GM10248 (cell line): ENCODE results near the gene HNRNPD.
"Not testable (repeated sequence)": the region's sequence is repeated elsewhere in the genome, so short reads cannot be mapped to it uniquely, and the experiment has no call there.

ENCODE experiments used
- CTCF ChIA-PET: fragments of 300-600 bp; sonication (Branson Sonifier 250); formaldehyde crosslinking; extraction: SDS; loops from one replicate; lab custom pipeline; 2021; ENCODE audit warnings: antibody characterized with exemption; lab: Yijun Ruan, JAX
- POLR2A ChIA-PET: fragments of 350-650 bp; sonication (Branson Sonifier 250); formaldehyde crosslinking; extraction: SDS; loops from one replicate; lab custom pipeline; 2020; ENCODE audit warnings: antibody characterized with exemption; lab: Yijun Ruan, JAX
- DNase-seq: peaks from one replicate; pipeline ENCODE4 v3.0.0; 2012; ENCODE audit errors: extremely low spot score
- TF ChIP-seq, protein P1 (sequence below): IDR thresholded peaks from 2 replicates; pipeline ENCODE4 v1.5.1; 2012; ENCODE audit warnings: mild to moderate bottlenecking, low read depth; ENCODE audit errors: extremely low read depth, missing control alignments, control extremely low read depth

Gene HNRNPD

DNA sequence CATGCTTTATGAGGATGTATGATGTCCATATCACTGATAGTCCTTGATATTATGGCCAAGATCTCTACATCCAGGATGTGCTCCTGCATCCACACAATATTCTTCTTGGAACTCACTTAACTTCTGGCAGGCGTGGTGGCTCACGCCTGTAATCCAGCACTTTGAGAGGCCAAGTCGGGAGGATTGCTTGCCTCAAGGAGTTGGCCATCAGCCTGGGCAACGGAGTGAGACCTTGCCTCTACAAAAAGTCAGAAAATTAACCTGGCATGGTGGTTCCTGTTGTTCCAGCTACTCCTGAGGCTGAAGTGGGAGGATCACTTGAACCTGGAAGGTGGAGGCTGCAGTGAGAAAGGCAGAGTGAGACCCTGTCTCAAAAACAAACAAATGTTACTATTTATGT, 2.3 kb upstream of the HNRNPD start:
- POLR2A ChIA-PET = interaction anchor here (2.3 kb wide), 1 partner anchor 53 kb away, joined by 10 read pairs; no protein-coding TSS in a partner anchor
- TF ChIP-seq, protein P1, sequence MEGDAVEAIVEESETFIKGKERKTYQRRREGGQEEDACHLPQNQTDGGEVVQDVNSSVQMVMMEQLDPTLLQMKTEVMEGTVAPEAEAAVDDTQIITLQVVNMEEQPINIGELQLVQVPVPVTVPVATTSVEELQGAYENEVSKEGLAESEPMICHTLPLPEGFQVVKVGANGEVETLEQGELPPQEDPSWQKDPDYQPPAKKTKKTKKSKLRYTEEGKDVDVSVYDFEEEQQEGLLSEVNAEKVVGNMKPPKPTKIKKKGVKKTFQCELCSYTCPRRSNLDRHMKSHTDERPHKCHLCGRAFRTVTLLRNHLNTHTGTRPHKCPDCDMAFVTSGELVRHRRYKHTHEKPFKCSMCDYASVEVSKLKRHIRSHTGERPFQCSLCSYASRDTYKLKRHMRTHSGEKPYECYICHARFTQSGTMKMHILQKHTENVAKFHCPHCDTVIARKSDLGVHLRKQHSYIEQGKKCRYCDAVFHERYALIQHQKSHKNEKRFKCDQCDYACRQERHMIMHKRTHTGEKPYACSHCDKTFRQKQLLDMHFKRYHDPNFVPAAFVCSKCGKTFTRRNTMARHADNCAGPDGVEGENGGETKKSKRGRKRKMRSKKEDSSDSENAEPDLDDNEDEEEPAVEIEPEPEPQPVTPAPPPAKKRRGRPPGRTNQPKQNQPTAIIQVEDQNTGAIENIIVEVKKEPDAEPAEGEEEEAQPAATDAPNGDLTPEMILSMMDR = no peak
- DNase-seq = no peak
- CTCF ChIA-PET = no interaction called here

DNA sequence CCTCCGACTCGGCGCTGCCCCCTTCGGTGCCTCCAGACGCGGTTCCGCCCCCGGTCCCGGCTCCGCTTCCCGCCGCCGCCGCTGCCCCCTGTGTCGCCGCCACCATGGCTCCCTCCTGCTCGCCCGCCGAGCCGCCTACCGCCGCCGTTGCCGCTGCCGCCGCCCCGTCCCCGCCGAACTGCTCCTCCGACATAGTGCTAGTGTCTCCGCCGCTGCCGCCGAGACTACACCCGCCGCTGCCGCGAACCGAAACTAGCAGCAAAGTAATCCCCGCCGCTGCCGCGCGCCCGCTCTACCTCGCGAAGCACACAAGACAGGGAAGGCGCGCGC, 340 bp downstream of the HNRNPD start:
- CTCF ChIA-PET = interaction anchor here (0.9 to 1.0 kb wide), 3 partner anchors 8 to 56 kb away, joined by 3 to 4 read pairs (median 3); no protein-coding TSS in a partner anchor
- DNase-seq = peak; percentile 26
- POLR2A ChIA-PET = interaction anchor here (0.6 to 2.0 kb wide), 6 partner anchors 11 to 55 kb away, joined by 3 to 20 read pairs (median 6); no protein-coding TSS in a partner anchor
- TF ChIP-seq, protein P1 = no peak

DNA sequence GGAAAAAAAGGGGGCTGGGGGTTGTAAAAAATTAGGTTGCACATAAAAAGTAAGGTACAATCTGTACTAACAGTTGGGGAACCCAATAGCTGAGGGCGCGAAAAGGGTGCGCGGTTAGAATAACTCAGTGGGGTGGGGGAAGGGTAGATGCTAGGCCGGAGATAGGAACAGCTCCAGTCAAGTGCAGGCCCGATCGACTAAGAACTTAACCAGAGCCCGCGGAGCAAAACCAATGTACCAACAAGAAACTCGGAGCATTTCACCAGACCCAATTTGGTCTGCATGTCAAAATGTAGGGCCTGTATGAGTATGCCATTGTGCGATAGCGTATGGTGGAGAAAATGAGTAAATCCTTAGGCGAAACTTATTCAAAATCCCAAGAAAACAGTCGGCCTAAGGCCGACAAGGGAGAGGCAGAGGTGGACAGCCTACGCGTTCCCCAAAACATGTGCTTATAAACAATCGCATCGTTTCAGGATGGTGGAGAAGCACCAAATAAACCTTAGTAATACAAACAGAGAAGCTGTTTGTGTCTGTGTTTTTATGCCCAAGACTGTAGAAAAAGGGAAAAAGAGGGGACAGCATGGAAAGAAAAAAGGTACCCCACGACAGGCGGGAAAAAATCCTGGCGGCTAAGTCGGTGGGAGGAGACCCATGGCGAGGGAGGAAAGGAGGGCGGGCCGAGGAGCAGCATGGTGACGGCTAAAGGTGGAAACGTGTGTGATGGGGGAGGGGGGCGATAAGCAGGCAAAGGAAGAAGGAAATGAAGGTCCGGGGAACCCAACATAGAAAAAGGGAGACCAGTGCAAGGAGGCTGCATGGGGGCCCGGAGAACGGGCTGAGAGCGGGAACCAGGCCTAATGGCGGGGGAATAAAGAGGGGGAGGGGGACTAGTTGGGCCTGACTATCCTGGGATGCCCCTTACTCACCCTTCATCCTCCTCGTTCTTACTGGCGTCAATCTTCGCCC, 990 bp downstream of the HNRNPD start:
- TF ChIP-seq, protein P1 = no peak
- DNase-seq = peak; percentile 63
- ChIA-PET POLR2A (interaction anchor here (0.6 to 2.0 kb wide), 2 partner anchors 56 to 948 kb away, joined by 3 to 7 read pairs; no protein-coding TSS in a partner anchor), CTCF (interaction anchor here (1.1 to 3.3 kb wide), 4 partner anchors 12 to 65 kb away, joined by 3 to 16 read pairs (median 3); partner anchors contain the start of gene HNRNPDL)

DNA sequence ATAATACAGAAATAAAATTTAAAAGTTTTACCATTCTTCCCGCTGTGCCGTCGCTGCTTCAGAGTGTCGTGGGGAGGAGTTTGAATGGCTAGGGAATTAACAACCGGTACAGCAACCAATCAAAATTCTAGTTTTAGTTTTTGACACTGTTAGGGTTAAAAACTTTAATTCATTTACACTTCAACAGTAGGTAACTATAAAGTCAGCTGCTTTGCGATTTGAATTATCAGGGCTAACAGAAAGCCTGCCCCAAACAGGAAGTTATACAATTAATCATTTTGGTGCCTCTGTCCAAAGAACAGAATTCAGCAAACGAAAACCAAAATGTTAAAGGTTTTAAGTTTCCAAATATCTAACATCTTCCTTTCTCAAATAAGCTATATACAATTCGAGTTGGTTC, 2.3 kb downstream of the HNRNPD start:
- ChIA-PET CTCF (interaction anchor here (1.1 to 3.3 kb wide), 4 partner anchors 10 to 66 kb away, joined by 3 to 16 read pairs (median 8); partner anchors contain the start of gene HNRNPDL), POLR2A (interaction anchor here (2.0 kb wide), 1 partner anchor 57 kb away, joined by 7 read pairs; no protein-coding TSS in a partner anchor)
- no peak for DNase-seq
- TF ChIP-seq, protein P1 = no peak

DNA sequence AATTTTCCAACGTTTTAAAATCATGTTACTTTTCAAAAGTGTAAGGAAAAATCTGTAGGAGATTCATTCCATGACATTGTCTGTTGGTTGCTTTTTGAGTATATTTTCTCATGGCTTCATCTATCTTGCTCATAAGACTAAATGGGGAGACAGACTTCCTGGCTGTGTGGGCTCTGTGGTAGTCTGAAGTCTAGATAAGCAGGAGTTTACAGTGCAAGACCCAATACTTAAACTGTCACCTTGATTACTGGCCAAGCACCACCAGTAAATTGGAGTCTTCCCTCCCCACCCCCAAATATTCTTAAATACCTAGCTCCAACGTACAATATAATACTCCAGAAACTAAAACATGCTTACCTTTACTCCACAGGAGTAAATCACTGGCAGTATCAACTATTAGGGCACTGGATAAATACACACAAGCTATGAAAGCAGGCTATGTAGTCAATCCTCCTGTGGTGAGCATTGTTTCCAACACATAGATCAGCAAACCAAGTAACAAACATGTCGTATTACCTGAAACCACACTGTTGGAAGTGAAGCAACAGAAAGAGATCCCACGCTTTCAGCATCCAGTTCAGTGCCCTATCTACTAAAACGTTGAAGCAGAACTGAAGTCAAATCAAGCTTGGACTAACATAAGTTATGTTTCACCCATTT, 6.2 kb downstream of the HNRNPD start:
- CTCF ChIA-PET = interaction anchor here (1.8 to 2.5 kb wide), 2 partner anchors 12 to 82 kb away, joined by 5 to 8 read pairs; no protein-coding TSS in a partner anchor
- POLR2A ChIA-PET = interaction anchor here (0.6 to 1.1 kb wide), 3 partner anchors 13 to 284 kb away, joined by 3 to 14 read pairs (median 3); no protein-coding TSS in a partner anchor
- TF ChIP-seq, protein P1 = no peak
- DNase-seq = no peak

DNA sequence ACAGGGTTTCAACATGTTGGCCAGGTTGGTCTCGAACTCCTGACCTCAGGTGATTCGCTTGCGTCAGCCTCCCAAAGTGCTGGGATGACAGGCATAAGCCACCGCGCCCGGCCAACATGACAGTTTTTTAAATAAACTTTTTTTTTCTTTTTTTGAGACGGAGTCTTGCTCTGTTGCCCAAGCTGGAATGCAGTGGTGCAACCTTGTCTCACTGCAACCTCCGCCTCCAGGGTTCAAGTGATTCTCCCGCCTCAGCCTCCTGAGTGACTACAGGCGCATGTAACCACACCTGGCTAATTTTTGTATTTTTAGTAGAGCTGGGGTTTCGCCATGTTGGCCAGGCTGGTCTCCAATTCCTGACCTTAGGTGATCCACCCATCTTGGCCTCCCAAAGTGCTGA, 7.4 kb downstream of the HNRNPD start:
- DNase-seq = not testable (repeated sequence)
- POLR2A ChIA-PET = interaction anchor here (1.4 kb wide), 1 partner anchor 53 kb away, joined by 4 read pairs; no protein-coding TSS in a partner anchor
- CTCF ChIA-PET = interaction anchor here (1.8 to 2.5 kb wide), 2 partner anchors 11 to 81 kb away, joined by 5 to 8 read pairs; no protein-coding TSS in a partner anchor
